ENCODE measurements around the gene ATAD2B.
A peak's percentile ranks its signal among the peaks of the same experiment; 100 is the strongest.
"Not testable (repeated sequence)": the region's sequence is repeated elsewhere in the genome, so short reads cannot be mapped to it uniquely, and the experiment has no call there.

ATAD2B gene

DNA sequence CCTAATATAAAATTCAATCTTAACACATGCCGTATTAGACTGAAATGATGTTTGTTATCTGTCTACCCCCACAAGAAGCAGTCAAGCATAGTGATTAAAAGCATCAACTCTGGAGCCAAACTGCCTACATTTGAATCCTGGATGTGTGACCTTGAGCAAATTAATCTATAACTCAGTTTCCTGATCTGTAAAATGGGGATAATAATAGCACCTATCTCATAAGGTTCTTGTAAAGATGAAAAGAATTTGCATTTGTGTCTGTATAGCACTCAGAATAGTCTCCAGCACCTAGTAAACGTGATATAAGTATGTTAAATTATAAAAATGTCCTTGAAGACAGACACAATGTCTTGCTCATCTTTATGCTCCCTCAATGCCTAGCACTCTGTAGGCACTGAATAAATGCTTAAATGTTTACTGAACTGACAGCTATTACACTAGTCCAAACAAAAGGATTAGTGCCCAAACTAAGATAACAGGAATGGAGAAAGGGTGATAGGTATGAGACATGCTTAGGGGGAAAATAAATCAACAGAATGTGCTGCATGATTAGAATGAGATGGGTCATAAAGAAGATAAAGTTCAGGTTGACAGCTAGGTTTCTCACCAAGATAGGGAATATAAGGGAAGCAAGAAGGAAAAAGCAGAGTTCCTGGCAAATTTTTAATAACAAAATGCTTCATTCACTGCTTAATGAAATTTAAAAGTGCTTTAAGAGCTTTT lies 180.6 kb downstream of the ATAD2B start:
- DNase-seq (ENCODE audit: low spot score) (no peak), FAIRE-seq (no peak)

DNA sequence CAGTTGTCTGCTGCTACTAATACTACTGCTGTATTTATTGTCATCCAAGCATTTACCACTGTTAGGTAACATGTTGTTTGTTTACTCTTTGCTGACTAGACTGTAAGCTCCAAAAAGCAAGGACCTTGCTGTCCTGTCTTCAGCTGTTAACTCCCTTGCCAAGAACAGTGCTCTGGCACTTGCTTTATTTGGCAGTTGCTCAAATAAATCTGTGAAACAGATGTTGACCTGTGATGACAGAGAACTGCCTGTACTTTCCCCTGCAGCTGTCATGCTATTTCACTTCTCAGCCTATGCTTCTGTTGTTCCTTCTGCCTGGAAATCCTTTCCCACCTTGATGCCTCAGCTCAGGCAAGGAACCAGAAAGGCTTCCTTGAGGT lies 181.2 kb downstream of the ATAD2B start:
- FAIRE-seq (no peak), DNase-seq (ENCODE audit: low spot score) (no peak)

GRCh38 chr2:23745068-23745725 lies 181.7 kb downstream of the ATAD2B start:
- DNase-seq (ENCODE audit: low spot score): no peak
- FAIRE-seq: no peak

GRCh38 chr2:23736783-23737182 lies 190.1 kb downstream of the ATAD2B start:
- FAIRE-seq; DNase-seq (ENCODE audit: low spot score): not testable (repeated sequence)

DNA sequence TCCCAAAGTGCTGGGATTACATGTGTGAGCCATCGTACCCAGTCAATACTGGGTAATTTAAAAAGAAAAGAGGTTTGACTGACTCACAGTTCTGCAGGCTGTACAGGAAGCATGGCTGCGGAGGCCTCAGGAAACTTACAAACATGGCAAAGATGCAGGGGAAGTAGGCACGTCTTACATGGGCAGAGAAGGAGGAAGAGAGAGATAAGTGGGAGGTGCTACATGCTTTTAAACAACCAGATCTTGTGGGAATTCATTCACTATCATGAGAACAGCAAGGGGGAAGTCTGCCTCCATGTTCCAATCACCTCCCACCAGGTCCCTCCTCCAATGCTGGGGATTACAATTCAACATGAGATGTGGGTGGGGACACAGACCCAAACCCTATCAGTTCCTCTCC lies 192.5 kb downstream of the ATAD2B start:
- DNase-seq (ENCODE audit: low spot score) (no peak), FAIRE-seq (no peak)

DNA sequence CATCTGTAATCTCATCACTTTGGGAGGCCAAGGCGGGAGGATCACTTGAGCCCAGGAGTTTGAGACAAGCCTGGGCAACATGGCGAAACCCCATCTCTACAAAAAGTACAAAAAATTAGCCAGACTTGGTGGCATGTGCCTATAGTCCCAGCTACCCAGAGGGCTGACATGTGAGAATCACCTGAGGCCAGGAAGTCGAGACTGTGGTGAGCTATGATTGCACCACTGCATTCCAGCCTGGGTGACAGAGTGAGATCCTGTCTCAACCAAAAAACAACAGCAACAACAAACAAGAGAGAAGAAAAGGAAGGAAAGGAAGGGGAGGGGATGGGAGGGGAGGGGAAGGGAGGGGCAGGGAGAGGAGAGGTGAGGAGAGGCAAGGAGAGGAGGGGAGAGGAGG lies 203.9 kb downstream of the ATAD2B start:
- DNase-seq (ENCODE audit: low spot score); FAIRE-seq: not testable (repeated sequence)

GRCh38 chr2:23722255-23722654 lies 204.7 kb downstream of the ATAD2B start:
- FAIRE-seq (no peak), DNase-seq (ENCODE audit: low spot score) (no peak)

DNA sequence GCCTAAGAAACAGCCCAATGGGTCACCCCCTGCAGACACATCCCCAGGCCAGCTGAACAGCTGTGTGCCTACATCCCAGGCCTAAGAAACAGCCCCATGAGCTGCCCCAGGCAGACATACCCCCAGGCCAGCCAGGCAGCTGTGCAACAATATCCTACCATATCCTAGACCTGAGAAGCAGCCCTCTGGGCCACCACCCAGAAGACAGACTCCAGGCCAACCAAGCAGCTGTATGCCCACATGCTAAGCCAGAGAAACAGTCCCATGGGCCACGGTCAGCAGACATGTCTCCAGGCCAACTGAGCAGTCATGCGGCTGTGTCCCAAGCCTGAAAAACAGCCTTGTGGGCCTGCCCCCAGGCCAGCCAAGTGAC lies 205.5 kb downstream of the ATAD2B start:
- FAIRE-seq (no peak), DNase-seq (ENCODE audit: low spot score) (no peak)

GRCh38 chr2:23720705-23721453 lies 206.0 kb downstream of the ATAD2B start:
- peak; percentile 62 for FAIRE-seq

GRCh38 chr2:23719716-23720115 lies 207.2 kb downstream of the ATAD2B start:
- DNase-seq (ENCODE audit: low spot score): no peak
- FAIRE-seq: no peak

More at GRCh38 chr2:23720705-23721453, 206.0 kb downstream of the ATAD2B start:
- no peak for DNase-seq (ENCODE audit: low spot score)

GRCh38 chr2:23718931-23719700 lies 207.8 kb downstream of the ATAD2B start:
- FAIRE-seq: no peak

GRCh38 chr2:23713351-23713750 lies 213.6 kb downstream of the ATAD2B start:
- DNase-seq (ENCODE audit: low spot score) (no peak), FAIRE-seq (no peak)

More at GRCh38 chr2:23718931-23719700, 207.8 kb downstream of the ATAD2B start:
- DNase-seq (ENCODE audit: low spot score): no peak

GRCh38 chr2:23712756-23713151 lies 214.2 kb downstream of the ATAD2B start:
- FAIRE-seq (no peak), DNase-seq (ENCODE audit: low spot score) (no peak)

DNA sequence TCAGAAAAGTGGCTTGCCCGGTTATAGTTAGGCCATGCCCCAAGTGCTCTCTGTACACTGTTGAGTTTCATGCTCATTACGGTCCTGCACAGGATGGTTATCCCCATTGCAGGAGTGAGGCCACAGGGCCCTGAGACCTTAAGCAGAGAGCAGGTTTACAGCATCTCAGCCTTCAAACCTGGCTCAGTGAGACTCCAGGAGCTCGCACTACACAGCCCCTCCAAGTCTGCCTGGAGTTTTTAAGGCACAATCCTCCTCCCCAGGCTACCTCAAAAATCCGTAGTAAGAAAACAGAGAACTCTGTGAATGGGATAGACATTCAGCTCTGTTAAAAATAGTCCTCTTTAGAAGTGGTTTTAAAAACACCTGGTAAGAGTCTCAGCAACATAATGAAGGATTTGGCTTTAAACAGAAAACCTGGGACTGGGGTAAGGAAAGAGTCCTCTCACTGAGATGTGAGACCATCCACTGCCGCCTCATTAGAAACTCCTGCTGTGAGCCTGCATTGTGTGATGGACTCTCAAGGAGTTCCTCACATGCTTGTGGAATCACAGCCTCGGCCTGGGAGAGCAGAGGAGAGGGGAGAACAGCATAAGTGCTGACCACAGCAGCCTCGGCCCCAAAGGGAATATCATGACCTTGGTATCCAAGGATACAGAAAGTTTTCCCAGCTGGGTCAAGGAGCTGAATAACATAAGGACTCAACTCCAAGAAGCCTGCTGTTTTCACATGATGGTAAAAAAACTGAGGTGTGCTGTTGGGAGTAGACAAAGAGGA lies 214.8 kb downstream of the ATAD2B start:
- no peak for FAIRE-seq
- no peak for DNase-seq (ENCODE audit: low spot score)

DNA sequence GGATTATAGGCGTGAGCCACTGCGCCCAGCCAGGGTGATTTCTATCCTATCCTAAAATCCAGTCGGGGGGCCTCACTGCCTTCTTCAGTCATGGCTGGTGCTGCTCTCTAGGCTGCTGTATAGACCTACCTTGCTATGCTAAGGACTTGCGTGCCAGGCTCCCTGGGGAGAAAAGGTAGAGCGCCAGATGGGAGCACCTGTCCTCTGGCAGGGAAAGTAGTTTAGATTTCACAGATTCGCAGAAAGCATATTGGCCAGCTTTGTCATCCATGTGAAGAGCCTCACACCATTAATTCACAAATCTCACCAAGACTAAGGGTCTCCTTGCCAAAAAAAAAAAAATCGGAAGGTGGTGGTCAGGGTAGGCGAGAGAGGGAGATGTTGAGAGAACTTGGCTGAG lies 217.6 kb downstream of the ATAD2B start:
- FAIRE-seq: no peak

GRCh38 chr2:23708771-23709170 lies 218.2 kb downstream of the ATAD2B start:
- no peak for DNase-seq (ENCODE audit: low spot score)

More for the DNA sequence above, 217.6 kb downstream of the ATAD2B start:
- DNase-seq (ENCODE audit: low spot score): no peak

GRCh38 chr2:23707096-23707495 lies 219.8 kb downstream of the ATAD2B start:
- no peak for FAIRE-seq
- DNase-seq (ENCODE audit: low spot score): no peak

More at GRCh38 chr2:23708771-23709170, 218.2 kb downstream of the ATAD2B start:
- FAIRE-seq: no peak

- DNase-seq (ENCODE audit: low spot score) (no peak), FAIRE-seq (no peak)
These were observed 220.3 kb downstream of the ATAD2B start for GRCh38 chr2:23706613-23707078.

DNA sequence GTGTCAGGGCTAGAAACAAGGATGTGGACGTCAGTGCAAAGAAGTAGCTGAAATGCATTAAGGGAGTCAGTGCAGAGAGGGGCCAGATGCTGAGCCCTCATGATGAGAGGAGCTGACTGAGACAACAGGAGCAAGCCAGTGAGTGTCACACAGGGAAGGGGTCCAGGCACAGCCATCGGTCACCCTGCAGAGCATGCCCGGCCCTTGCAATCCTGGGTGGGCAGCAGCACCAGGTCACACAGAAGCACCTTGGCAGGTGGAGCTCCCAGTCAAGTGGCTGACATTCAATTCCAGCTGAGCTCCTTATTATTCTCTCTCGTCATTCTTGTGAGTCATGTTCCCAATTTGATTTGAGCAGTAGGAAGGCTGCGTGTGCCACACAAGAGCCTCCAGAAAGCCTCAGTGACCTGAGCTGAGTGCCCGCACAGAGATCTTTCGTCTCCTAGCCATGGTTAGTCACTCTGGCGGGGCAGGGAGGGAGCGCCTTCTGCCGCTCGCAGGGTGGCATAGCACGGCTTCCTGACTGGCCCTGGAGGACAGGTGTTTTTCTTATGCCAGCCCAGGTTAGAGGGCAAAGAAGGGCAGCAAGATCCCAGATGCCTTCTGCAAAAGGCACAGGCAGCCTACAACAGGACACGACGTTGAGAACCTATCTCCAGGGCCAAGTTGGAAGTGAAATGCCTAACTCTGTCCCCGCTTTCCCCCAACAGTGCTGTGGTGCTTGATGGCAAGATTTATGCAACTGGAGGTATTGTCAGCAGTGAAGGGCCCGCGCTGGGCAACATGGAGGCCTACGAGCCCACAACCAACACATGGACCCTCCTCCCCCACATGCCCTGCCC lies 220.9 kb downstream of the ATAD2B start:
- FAIRE-seq (no peak), DNase-seq (ENCODE audit: low spot score) (no peak)
